Upper lobe of right lung (tissue), 1 donor: Measurements from ENCODE around the gene SLC22A15. TPM values are rescaled to one million over a fixed set of nuclear protein-coding genes. Genes with fewer than 3 reads are reported as not detected.
A peak's percentile ranks its signal among the peaks of the same experiment; 100 is the strongest.

Experiments
- ATAC-seq: fragments of 200-7000 bp; cut with Tn5 transposase; one replicate; pipeline ENCODE4 v1.9.1; 2020; ENCODE audit warnings: mild to moderate bottlenecking, moderate library complexity
- DNase-seq: peaks from one replicate; pipeline ENCODE4 v3.0.0-alpha.2; 2020
- H3K27ac ChIP-seq: fragments of 200-600 bp; one replicate; pipeline ENCODE4 v1.8.0; 2022
- H3K27me3 ChIP-seq: fragments of 200-600 bp; one replicate; pipeline ENCODE4 v1.8.0; 2022; ENCODE audit warnings: mild to moderate bottlenecking
- H3K36me3 ChIP-seq: fragments of 200-600 bp; one replicate; pipeline ENCODE4 v1.8.0; 2022
- H3K4me1 ChIP-seq: fragments of 200-600 bp; one replicate; pipeline ENCODE4 v1.8.0; 2022
- H3K4me3 ChIP-seq: fragments of 200-600 bp; one replicate; pipeline ENCODE4 v1.8.0; 2022; ENCODE audit warnings: mild to moderate bottlenecking
- H3K9me3 ChIP-seq: fragments of 200-600 bp; one replicate; pipeline ENCODE4 v1.8.0; 2022
- intact Hi-C: fragments of 100-400 bp; cut with DNase I; formaldehyde crosslinking; loops from one replicate; pipeline ENCODE4 v1.11.0; 2022
- total RNA-seq: library from RNA; stranded (reverse); fragmentation: NEBNext Ultra II Directional; extraction: Animal tissue kit (Norgen Biotek cat#: 25700); gene quantifications from one replicate; pipeline ENCODE4 v1.2.1, GENCODE V29; 2021
- TF ChIP-seq, protein P1 (sequence below): fragments of 200-600 bp; IDR thresholded peaks from one replicate; pipeline ENCODE4 v1.8.0; 2022; ENCODE audit warnings: antibody characterized with exemption
- donor health status: DM: no; HTN: yes; CAD: no; lungs with severe emphysema.

Gene SLC22A15
- total RNA-seq, 1 donor from 2014 or later = 25.7 TPM

DNA sequence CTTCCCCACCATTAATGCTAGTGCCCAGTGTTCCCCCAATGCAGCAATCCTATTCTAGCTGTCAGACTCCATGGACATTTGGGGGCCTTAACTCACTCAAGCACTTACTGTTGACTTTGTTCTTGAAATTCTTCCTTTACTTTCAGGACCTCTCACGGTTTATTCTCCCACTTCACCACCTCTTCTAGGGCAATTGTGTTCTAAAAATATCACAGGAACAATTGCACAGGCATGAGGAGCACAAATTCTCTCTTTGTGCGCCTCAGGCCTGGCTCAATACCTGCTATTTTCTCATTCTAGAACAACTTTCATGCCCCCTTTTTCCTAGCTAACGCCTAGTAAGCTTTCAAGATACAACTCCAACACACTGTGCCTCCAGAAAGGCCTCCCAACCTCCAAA is 142.2 kb downstream of the SLC22A15 start:
- Histone ChIP-seq H3K4me3 (no peak overlapping the region), H3K9me3 (no peaks in the 10 kb centered on the region), H3K4me1 (peaks cover 12% of the 10 kb centered on the region), H3K27ac (no peak overlapping the region), H3K36me3 (no peaks in the 10 kb centered on the region), H3K27me3 (no peaks in the 10 kb centered on the region)
- intact Hi-C loops = no loop called here
- peak; percentile 25 for ATAC-seq
- DNase-seq = no peak
- TF ChIP-seq, protein P1, sequence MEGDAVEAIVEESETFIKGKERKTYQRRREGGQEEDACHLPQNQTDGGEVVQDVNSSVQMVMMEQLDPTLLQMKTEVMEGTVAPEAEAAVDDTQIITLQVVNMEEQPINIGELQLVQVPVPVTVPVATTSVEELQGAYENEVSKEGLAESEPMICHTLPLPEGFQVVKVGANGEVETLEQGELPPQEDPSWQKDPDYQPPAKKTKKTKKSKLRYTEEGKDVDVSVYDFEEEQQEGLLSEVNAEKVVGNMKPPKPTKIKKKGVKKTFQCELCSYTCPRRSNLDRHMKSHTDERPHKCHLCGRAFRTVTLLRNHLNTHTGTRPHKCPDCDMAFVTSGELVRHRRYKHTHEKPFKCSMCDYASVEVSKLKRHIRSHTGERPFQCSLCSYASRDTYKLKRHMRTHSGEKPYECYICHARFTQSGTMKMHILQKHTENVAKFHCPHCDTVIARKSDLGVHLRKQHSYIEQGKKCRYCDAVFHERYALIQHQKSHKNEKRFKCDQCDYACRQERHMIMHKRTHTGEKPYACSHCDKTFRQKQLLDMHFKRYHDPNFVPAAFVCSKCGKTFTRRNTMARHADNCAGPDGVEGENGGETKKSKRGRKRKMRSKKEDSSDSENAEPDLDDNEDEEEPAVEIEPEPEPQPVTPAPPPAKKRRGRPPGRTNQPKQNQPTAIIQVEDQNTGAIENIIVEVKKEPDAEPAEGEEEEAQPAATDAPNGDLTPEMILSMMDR = no peak

Other genes starting within 250 kb of the SLC22A15 start
- gene CASQ2, start 207.8 kb upstream of the SLC22A15 start, total RNA-seq = 1.3 TPM
- gene NHLH2, start 135.4 kb upstream of the SLC22A15 start, total RNA-seq = 0.32 TPM
- 0.46 TPM for gene MAB21L3, start 134.9 kb downstream of the SLC22A15 start, total RNA-seq